Measurements from ENCODE around the gene BEST3. TPM values are rescaled to one million over a fixed set of nuclear protein-coding genes. Genes with fewer than 3 reads are reported as not detected.
A peak's percentile ranks its signal among the peaks of the same experiment; 100 is the strongest.

BEST3 gene
- total RNA-seq, 1 experiment from 2014 or later: 0.54 TPM

DNA sequence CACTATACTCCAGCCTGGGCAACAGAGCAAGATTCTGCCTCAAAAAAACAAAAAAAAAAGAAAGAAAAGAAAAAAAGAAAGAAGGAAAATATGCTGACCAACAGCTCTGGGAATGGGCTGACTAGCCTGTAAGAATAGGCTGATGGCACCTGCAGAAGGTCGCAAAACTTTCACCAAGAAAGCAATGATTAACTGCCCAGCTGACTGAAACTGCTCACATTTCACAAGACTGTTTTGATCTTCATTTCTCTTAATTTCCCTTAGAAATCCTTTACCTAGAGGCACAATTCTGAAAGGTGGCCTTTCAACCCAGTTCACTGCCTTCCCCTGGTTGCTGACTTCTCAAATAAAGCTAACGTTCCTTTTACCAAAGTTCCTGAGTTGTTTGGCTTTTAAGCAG, 12.4 kb downstream of the BEST3 start (continued):
- TF ChIP-seq JUND (IDR thresholded peaks at IDR 0.05) (no peak), POLR2AphosphoS5 (IDR thresholded peaks at IDR 0.05; ENCODE audit: low read depth, low read length) (no peak), EGR1 (IDR thresholded peaks at IDR 0.05; ENCODE audit: low read depth) (no peak), RAD21 (IDR thresholded peaks at IDR 0.05; ENCODE audit: low read depth) (no peak)
- TF ChIP-seq, protein P1, sequence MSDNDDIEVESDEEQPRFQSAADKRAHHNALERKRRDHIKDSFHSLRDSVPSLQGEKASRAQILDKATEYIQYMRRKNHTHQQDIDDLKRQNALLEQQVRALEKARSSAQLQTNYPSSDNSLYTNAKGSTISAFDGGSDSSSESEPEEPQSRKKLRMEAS (IDR thresholded peaks at IDR 0.05): no peak

DNA sequence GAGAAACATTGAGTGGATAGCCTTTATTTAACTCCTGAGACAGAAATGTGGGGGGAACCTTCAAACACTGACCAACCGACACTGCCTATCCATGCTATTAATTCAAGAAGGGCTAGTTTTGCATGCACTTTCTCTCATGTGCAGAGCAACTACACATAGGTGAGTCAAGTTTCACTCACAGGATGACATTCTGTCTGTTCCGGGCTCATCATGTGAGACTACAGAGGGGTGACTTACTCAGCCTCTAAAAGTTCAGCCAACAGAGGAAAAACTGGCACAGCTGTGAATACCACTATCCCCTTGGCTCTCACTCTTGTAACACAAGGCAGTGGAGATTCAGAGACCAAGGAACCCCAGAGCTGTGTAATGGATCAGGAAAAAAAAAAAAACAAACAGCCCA, 13.3 kb downstream of the BEST3 start:
- no peaks in the 10 kb centered on the region for H4K20me1 ChIP-seq (ENCODE audit: insufficient read depth)
- CTCF ChIA-PET: no interaction called here
- no peak overlapping the region for H3K4me3 ChIP-seq (replicated peaks in 1 of 2; ENCODE audit: low read depth in 1 of 2, low read length in 2 of 2)
- no peaks in the 10 kb centered on the region for H3K9me2 ChIP-seq (ENCODE audit: insufficient read depth)
- BruUV-seq (replicated peaks): no TSS peak
- no peak overlapping the region for H2AFZ ChIP-seq (ENCODE audit: low read depth, low read length, poor library complexity, severe bottlenecking)
- intact Hi-C loops (cut with micrococcal nuclease): no loop called here
- no peak overlapping the region for H3K27ac ChIP-seq (ENCODE audit: low read depth, low read length)
- no peak overlapping the region for H3K4me2 ChIP-seq (ENCODE audit: low read length)
- no peak for TF ChIP-seq ZNF274 (IDR thresholded peaks at IDR 0.05; ENCODE audit: low read depth, low read length)
- peak; percentile 28; the same call in 1 of the 2 replicates for TF ChIP-seq JUND (IDR thresholded peaks at IDR 0.05)
- no peak for ATAC-seq
- H3K36me3 ChIP-seq (ENCODE audit: control insufficient read depth in 1 of 2, insufficient read depth in 2 of 2, low read length in 2 of 2): no peaks in the 10 kb centered on the region
- no peaks in the 10 kb centered on the region for H3K79me2 ChIP-seq (ENCODE audit: insufficient read depth, low read length)
- H3K9me3 ChIP-seq (ENCODE audit: control insufficient read depth in 1 of 2, insufficient read depth in 1 of 2, low read depth in 1 of 2, low read length in 2 of 2): no peaks in the 10 kb centered on the region
- H3K4me1 ChIP-seq (ENCODE audit: control insufficient read depth in 1 of 2, insufficient read depth in 2 of 2, low read length in 2 of 2): peaks cover 9 to 32% of the 10 kb centered on the region in 2 experiments
- H3K9ac ChIP-seq (ENCODE audit: low read length): no peak overlapping the region
- no peak for DNase-seq (ENCODE audit: low read depth, low spot score)
- RAD21 ChIA-PET (ENCODE audit: low non-redundant PET in 1 of 2, low total read pairs in 2 of 2, uncharacterized antibody in 2 of 2, unreplicated experiment in 2 of 2): no interaction called here
- POLR2A ChIA-PET: no interaction called here
- no peaks in the 10 kb centered on the region for H3K27me3 ChIP-seq (ENCODE audit: insufficient read depth, low read length)

DNA sequence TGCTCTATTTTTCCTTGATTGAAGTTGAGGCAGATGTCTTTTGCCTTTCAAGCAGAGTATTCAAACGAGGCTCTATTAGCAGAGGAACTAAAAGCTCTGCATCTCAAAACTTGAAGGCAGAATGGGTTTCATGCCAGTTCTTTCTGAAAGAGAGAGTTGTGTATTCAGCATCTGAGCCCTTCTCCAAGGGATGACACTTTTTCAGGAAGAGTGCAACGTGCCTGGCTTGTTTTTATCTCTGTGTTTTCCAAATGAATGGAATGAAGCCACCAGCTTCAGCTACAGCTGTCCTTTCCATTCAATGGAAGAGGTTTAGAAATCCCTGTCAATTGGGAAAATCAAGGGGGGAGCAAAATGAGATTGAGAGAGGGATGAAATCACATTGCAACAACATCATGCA, 14.6 kb downstream of the BEST3 start:
- no peaks in the 10 kb centered on the region for H4K20me1 ChIP-seq (ENCODE audit: insufficient read depth)
- POLR2A ChIA-PET: no interaction called here
- no peak overlapping the region for H3K4me2 ChIP-seq (ENCODE audit: low read length)
- intact Hi-C loops (cut with micrococcal nuclease): no loop called here
- CTCF ChIA-PET: no interaction called here
- ATAC-seq: no peak
- no peaks in the 10 kb centered on the region for H3K79me2 ChIP-seq (ENCODE audit: insufficient read depth, low read length)
- no peaks in the 10 kb centered on the region for H3K9me2 ChIP-seq (ENCODE audit: insufficient read depth)
- TF ChIP-seq RAD21 (IDR thresholded peaks at IDR 0.05; ENCODE audit: low read depth): no peak
- TF ChIP-seq ZFX (IDR thresholded peaks at IDR 0.05): no peak
- TF ChIP-seq TCF7L2 (IDR thresholded peaks at IDR 0.05; ENCODE audit: borderline replicate concordance, extremely low read depth, insufficient read depth, insufficient read length): no peak
- no peak for TF ChIP-seq SRF (IDR thresholded peaks at IDR 0.05; ENCODE audit: low read depth)
- TF ChIP-seq YY1 (IDR thresholded peaks at IDR 0.05; ENCODE audit: extremely low read depth, insufficient replicate concordance, low read depth, low read length): no peak
- no peaks in the 10 kb centered on the region for H3K27me3 ChIP-seq (ENCODE audit: insufficient read depth, low read length)
- H3K9me3 ChIP-seq (ENCODE audit: control insufficient read depth in 1 of 2, insufficient read depth in 1 of 2, low read depth in 1 of 2, low read length in 2 of 2): no peaks in the 10 kb centered on the region
- H3K36me3 ChIP-seq (ENCODE audit: control insufficient read depth in 1 of 2, insufficient read depth in 2 of 2, low read length in 2 of 2): no peaks in the 10 kb centered on the region
- peaks cover 7 to 28% of the 10 kb centered on the region in 2 experiments for H3K4me1 ChIP-seq (ENCODE audit: control insufficient read depth in 1 of 2, insufficient read depth in 2 of 2, low read length in 2 of 2)
- DNase-seq (ENCODE audit: low read depth, low spot score): no peak
- H3K9ac ChIP-seq (ENCODE audit: low read length): no peak overlapping the region
- no peak overlapping the region for H2AFZ ChIP-seq (ENCODE audit: low read depth, low read length, poor library complexity, severe bottlenecking)
- RAD21 ChIA-PET (ENCODE audit: low non-redundant PET in 1 of 2, low total read pairs in 2 of 2, uncharacterized antibody in 2 of 2, unreplicated experiment in 2 of 2): no interaction called here
- no TSS peak for BruUV-seq (replicated peaks)
- no peak overlapping the region for H3K27ac ChIP-seq (ENCODE audit: low read depth, low read length)
- no peak overlapping the region for H3K4me3 ChIP-seq (replicated peaks in 1 of 2; ENCODE audit: low read depth in 1 of 2, low read length in 2 of 2)
